IPS-20b (cell line): ENCODE data around the gene PPP4R3B.
"Not testable (repeated sequence)": the region's sequence is repeated elsewhere in the genome, so short reads cannot be mapped to it uniquely, and the experiment has no call there.

Source experiments
- H3K27ac ChIP-seq: one replicate; pipeline ENCODE4 v1.5.1; 2013; ENCODE audit warnings: low read length
- H3K27me3 ChIP-seq: 2 replicates; pipeline ENCODE4 v1.6.1; 2013; ENCODE audit warnings: mild to moderate bottlenecking, low read length, inconsistent platforms; ENCODE audit not compliant: insufficient read depth
- H3K36me3 ChIP-seq: 2 replicates; pipeline ENCODE4 v1.6.1; 2013; ENCODE audit warnings: low read depth, mild to moderate bottlenecking, inconsistent platforms, low read length, moderate library complexity; ENCODE audit not compliant: insufficient read depth
- H3K4me1 ChIP-seq: 2 replicates; pipeline ENCODE4 v1.6.1; 2013; ENCODE audit warnings: mild to moderate bottlenecking, control low read depth, inconsistent platforms, low read length, moderate library complexity; ENCODE audit not compliant: insufficient read depth
- H3K4me3 ChIP-seq: 2 replicates; pipeline ENCODE4 v1.5.1; 2013; ENCODE audit warnings: mild to moderate bottlenecking, low read length, inconsistent platforms
- H3K9ac ChIP-seq: 2 replicates; pipeline ENCODE4 v1.6.1; 2013; ENCODE audit warnings: low read depth, mild to moderate bottlenecking, inconsistent platforms, low read length, moderate library complexity
- H3K9me3 ChIP-seq: 2 replicates; pipeline ENCODE4 v1.6.1; 2013; ENCODE audit warnings: mild to moderate bottlenecking, low read depth, low read length, inconsistent platforms; ENCODE audit not compliant: insufficient read depth

Gene PPP4R3B

DNA sequence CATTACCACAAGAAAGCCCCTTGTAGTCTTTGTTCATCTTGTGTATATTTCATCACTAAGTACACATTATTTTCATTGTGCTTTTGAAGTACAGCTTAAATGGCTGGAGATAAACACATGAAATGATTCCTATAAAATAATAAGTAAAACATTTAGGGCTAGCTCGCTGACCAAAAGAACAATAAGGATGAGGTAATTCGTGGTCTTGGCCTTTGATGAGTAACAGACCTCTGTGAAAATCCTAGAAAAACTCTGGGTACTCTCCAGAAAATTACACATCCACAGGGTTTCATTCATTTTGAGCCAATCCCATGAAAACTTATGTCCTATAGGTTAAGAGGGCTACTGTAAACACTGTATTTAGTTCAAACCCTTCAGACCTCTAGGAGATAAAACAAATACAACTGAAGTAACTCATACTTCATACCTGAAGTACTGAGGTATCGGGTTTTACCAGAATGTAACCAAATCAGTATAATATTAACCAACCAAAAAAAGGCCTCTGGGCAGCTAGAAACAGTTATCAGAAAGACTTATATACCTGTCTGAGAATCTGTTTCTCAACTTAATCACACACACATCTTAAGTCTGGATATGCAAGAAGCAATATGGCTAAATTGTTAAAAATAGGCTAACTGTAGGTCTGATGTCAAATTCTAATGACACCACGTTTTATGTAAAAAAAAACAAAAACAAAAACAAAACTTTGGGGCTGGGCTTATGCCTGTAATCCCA lies 66.9 kb downstream of the PPP4R3B start:
- Histone ChIP-seq H3K4me3 (no peak overlapping the region), H3K9ac (no peak overlapping the region), H3K27ac (no peak overlapping the region), H3K36me3 (peaks cover 31% of the 10 kb centered on the region), H3K9me3 (no peaks in the 10 kb centered on the region), H3K27me3 (no peaks in the 10 kb centered on the region), H3K4me1 (no peaks in the 10 kb centered on the region)

DNA sequence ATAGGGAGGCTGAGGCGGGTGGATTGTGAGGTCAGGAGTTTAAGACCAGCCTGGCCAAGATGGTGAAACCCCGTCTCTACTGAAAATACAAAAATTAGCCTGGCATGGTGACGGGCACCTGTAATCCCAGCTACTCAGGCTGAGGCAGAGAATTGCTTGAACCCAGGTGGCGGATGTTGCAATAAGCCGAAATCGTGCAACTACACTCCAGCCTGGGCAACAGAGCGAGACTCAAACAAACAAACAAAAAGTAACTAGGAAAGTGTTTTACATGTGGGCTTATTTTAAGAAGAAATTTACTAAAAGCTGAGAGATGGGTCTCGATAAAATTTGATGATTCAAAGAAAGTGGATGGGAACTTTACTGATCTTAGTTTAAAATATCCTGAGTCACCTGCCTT lies 69.7 kb downstream of the PPP4R3B start:
- H3K27ac ChIP-seq, H3K27me3 ChIP-seq, H3K9ac ChIP-seq, H3K4me1 ChIP-seq, H3K9me3 ChIP-seq, H3K4me3 ChIP-seq: not testable (repeated sequence)
- H3K36me3 ChIP-seq = peaks cover 20% of the 10 kb centered on the region

DNA sequence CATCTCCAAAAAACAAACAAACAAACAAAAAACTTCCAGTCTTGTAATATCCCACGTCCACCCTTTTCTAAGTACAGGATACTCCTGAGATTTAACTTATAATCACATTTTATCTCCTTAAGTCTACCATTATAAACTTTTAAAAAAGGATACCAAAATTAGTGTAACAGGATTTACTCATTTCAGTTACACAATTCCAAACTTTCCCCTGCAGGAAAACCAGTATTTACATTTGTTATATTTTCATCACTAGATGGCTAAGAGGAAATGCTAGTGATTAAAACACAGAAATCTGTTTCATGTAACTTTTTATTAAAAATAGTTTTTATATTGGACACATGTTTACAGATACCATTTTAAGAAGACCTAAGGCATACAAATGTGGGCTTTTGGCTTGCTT lies 70.4 kb downstream of the PPP4R3B start:
- H3K4me3 ChIP-seq = no peak overlapping the region
- H3K4me1 ChIP-seq = no peaks in the 10 kb centered on the region
- H3K36me3 ChIP-seq = peaks cover 20% of the 10 kb centered on the region
- no peaks in the 10 kb centered on the region for H3K9me3 ChIP-seq
- H3K9ac ChIP-seq = no peak overlapping the region
- no peak overlapping the region for H3K27ac ChIP-seq
- H3K27me3 ChIP-seq = no peaks in the 10 kb centered on the region

DNA sequence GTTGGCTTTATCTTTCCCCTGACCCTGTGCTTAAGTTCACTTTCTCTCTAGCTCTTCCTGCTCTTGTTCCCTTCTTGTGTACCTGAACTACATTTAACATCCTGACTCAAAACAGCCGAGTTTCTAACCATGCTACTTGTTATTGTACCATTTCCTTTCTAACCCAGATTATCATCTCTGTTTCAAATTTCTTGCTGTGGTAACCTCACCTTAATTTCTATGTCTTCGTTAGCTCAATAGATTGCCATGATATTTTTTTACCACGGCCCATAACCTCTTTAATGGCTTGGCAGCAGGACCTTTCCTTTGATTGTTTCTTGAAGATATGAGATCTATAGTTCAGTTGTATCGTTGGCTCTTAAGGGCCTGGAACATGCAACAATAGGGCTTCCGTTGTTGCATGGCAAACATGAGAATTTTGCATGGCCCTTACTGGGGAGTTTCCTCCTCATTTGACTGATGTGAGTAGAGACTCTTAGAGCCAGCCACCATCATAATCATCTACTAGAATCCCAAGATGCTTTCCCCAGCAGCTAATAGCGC lies 86.8 kb downstream of the PPP4R3B start:
- Histone ChIP-seq H3K9me3 (no peaks in the 10 kb centered on the region), H3K27ac (no peak overlapping the region), H3K27me3 (no peaks in the 10 kb centered on the region), H3K4me1 (no peaks in the 10 kb centered on the region), H3K36me3 (peaks cover 7% of the 10 kb centered on the region), H3K9ac (no peak overlapping the region), H3K4me3 (no peak overlapping the region)

DNA sequence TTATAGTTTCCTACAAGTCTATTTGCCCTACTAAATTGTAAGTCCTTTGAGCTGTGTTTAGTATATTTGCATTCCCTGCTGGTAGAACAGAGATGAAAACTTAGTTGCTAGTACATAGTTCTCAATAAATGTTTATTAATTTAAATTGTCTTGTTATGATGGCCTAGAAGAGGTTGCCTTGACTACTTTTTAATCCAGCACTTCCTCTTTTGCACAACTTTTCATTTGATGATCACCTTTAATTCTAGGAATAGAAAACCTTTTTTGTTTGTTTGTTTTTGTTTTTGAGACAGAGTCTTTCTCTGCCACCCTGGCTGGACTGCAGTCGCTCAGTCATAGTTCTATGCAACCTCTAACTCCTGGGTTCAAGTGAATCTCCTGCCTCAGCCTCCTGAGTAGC lies 91.2 kb downstream of the PPP4R3B start:
- H3K9ac ChIP-seq = no peak overlapping the region
- no peak overlapping the region for H3K4me3 ChIP-seq
- no peaks in the 10 kb centered on the region for H3K4me1 ChIP-seq
- H3K9me3 ChIP-seq = no peaks in the 10 kb centered on the region
- H3K27me3 ChIP-seq = no peaks in the 10 kb centered on the region
- no peak overlapping the region for H3K27ac ChIP-seq
- H3K36me3 ChIP-seq = peaks cover 16% of the 10 kb centered on the region

DNA sequence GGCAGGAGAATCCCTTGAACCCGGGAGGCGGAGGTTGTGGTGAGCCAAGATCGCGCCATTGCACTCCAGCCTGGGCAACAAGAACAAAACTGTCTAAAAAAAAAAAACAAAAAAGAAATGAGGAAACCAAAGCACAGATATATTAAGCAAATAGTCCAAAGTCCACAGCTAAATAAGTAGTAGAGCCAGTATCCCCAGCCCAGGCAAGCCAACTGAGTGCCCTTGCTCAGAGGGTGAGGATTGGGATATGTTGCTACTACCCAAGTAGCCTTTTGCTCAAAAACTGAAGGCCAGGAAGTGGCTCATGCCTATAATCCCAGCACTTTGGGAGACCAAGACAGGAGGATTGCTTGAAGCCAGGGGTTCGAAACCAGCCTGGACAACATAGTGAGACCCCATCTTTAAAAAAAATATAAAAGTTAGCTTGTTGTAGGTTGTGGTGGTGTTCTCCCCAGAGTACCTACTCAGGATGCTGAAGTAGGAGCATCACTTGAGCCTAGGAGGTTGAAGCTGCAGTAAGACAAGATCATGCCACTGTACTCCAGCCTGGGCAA lies 92.5 kb downstream of the PPP4R3B start:
- Histone ChIP-seq H3K9me3 (no peaks in the 10 kb centered on the region), H3K27me3 (peaks cover 8% of the 10 kb centered on the region; the same call in 1 of the 2 replicates), H3K4me3 (no peak overlapping the region), H3K4me1 (0 out of 2 replicates have a peak, but pooled peaks cover 3% of the 10 kb centered on the region), H3K27ac (no peak overlapping the region), H3K9ac (no peak overlapping the region), H3K36me3 (peaks cover 9% of the 10 kb centered on the region)

DNA sequence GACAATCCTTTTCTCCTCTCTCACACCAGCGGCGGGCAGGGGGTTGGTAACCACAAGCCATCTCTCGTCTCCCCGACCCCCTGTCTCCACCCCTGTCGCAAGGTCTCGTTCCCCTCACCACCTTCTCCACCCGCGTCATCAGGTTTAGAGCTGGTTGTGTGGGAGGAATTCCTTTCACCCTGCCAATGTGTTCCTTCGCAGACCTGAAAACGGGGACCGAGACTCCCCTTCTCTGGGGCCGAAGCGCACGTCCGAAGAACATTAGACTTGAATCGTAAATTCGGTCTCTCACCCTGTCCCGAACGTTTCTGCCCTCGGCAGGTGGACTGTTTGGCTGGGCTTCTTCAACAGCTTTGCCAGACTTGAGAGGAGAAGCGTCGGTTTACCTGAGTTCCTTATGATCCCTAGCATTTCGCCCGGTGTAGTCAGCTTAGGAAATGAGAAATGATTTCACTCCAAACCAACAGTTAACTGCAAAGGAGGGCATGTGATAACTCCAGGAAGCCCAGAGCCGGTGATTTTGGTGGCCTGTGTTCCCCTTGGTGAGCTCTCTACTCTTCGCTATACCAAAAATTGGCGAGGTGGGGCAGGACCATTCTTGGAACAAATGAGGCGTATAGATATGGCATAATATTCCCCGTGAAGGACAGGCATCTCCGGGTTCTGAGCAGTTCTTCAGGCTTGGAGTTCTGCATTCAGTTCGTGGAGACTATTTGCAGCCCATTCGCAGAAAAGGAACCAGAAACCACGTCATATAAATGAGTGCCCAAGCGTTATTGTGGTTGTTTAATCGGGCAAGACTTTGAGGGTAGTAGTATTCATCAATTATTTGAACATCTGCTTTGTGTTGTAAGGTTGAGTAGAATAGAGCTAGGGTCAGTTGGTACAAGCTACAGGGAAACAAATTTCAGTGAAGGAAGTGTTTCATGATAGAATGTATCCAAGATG lies 97.2 kb downstream of the PPP4R3B start:
- Histone ChIP-seq H3K4me3 (peak overlapping the region; percentile 78), H3K36me3 (peaks cover 9% of the 10 kb centered on the region), H3K9ac (peak overlapping the region; percentile 67), H3K4me1 (0 out of 2 replicates have a peak, but pooled peaks cover 3% of the 10 kb centered on the region), H3K27me3 (peaks cover 8% of the 10 kb centered on the region; the same call in 1 of the 2 replicates), H3K9me3 (no peaks in the 10 kb centered on the region), H3K27ac (no peak overlapping the region)

DNA sequence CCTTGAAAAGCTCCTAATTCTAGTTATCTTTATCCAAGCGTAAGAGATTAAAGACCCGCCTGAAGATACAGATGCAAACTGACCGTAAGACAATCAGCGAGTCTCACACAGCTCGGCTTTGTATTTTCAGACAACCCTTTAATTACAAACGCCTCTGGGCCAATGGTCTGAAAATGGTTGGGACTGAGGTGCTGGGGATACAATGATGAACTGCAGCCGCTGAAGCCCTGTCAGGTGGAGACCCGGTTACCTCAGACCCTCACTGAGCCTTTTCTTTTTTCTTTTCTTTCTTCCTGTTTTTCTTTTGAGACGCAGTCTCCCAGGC lies 98.6 kb downstream of the PPP4R3B start:
- Histone ChIP-seq H3K4me1 (0 out of 2 replicates have a peak, but pooled peaks cover 3% of the 10 kb centered on the region), H3K36me3 (peaks cover 4% of the 10 kb centered on the region; the same call in 1 of the 2 replicates), H3K9me3 (no peaks in the 10 kb centered on the region), H3K27me3 (peaks cover 8% of the 10 kb centered on the region; the same call in 1 of the 2 replicates), H3K4me3 (peak overlapping the region; percentile 78), H3K9ac (peak overlapping the region; percentile 67; the same call in 1 of the 2 replicates), H3K27ac (no peak overlapping the region)

DNA sequence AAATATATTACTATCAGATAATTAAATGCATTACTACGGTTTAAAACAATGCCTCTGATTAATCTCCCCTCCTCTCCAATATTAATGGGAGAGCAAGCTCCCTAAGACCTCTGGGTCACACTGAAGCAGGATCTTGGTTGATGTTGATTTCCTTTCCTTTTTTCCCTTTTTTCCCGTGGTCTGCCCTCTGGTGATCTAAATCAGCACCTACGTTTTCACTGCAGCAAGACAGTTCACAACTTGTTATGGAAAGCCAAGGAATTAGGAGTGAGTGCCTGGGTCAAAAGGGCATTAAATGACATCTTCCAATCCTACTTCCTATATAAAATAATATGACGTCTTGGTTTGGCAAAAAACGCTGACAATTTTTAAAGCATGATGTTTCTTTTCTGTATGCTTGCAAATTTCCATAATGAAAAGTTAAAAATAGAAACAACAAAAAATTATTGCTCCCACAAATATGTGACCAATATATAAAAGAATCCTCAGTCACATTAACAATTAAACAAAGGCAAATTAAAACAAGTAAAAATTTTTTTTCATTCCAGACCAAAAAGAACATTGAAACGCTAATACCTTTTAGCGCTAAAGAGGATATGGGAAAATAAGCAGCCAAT lies 105.8 kb downstream of the PPP4R3B start:
- no peak overlapping the region for H3K4me3 ChIP-seq
- H3K36me3 ChIP-seq = no peaks in the 10 kb centered on the region
- no peak overlapping the region for H3K9ac ChIP-seq
- H3K27ac ChIP-seq = no peak overlapping the region
- no peaks in the 10 kb centered on the region for H3K27me3 ChIP-seq
- no peaks in the 10 kb centered on the region for H3K9me3 ChIP-seq
- H3K4me1 ChIP-seq = no peaks in the 10 kb centered on the region

DNA sequence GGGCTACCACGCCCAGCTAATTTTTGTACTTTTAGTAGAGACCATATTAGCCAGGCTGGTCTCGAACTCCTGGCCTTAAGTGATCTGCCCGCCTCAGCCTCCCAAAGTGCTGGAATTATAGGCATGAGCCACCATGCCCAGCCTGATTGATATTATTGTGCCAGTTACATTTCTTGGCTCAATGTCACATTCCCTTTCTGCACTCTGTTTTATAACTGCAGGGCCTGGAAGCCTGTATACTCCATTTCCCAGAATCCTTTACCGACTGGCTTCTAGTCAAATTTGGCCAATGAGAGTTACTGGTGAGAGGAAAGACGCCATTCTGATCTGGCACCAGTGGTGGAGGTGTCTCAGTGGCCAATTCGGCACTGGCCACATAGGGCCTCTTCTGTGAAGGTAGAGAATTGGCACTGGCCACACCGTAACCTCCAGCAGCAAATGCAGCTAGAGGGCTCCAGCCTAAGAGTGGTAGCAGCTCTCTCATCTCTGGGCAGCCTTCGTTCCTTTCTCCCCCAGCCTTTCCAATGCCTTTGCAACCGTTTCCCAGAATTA lies 114.8 kb downstream of the PPP4R3B start:
- Histone ChIP-seq H3K9me3 (no peaks in the 10 kb centered on the region), H3K4me1 (no peaks in the 10 kb centered on the region), H3K36me3 (no peaks in the 10 kb centered on the region), H3K9ac (no peak overlapping the region), H3K27ac (no peak overlapping the region), H3K4me3 (no peak overlapping the region), H3K27me3 (no peaks in the 10 kb centered on the region)

DNA sequence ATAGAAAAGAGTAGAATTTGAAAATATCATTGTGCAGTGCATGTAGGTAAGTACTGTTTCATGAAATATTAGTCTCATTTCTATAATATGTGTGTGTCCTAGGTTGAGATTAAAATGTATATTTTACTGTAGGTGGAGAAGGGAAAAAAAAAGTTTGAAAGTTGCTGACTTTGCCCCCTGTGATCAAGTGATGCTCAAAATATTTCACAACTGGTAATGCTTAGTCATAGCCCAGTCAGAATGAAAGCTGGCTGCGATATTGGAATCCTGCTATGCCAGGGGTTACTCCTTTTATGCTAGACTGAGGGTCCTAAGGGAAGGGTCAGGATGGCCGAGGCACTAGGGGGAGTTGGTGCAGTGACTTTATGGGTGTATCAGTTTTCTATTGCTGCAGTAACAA lies 117.4 kb downstream of the PPP4R3B start:
- Histone ChIP-seq H3K36me3 (no peaks in the 10 kb centered on the region), H3K27ac (no peak overlapping the region), H3K4me3 (no peak overlapping the region), H3K9me3 (no peaks in the 10 kb centered on the region), H3K9ac (no peak overlapping the region), H3K27me3 (no peaks in the 10 kb centered on the region), H3K4me1 (no peaks in the 10 kb centered on the region)
